H54 (cell line): ENCODE data around the gene HASPIN.

Source experiments
- DNase-seq: peaks from one replicate; pipeline ENCODE4 v3.0.0; 2011; ENCODE audit warnings: low spot score, mixed read lengths; ENCODE audit not compliant: insufficient read length
- FAIRE-seq: peaks from 3 replicates; lab custom pipeline; 2011; peaks lifted over from hg19 to GRCh38; lab: Jason Lieb, UNC
- POLR2A ChIP-seq: IDR thresholded peaks from 2 replicates; pipeline ENCODE4 v1.6.1; 2011; ENCODE audit warnings: low read depth, mild to moderate bottlenecking, low read length

HASPIN gene

DNA sequence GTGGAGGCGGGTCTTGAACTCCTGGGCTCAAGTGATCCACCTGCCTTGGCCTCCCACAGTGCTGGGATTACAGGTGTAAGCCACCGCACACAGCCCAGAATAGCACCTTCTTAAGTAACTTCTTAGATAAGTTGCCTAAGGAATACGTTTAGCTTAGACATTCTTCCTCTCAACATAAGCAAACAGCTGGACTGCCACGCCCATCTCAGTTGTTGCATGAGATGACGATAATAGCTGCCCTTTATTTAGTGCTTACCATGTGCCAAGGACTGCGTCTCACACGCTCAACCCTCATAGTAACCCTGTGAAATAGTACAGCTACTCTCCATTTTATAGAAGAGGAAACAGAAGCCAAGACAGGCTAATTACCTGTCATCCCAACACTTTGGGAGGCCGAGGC is 11.8 kb downstream of the HASPIN start:
- DNase-seq (no peak), FAIRE-seq (no peak)
- TF ChIP-seq POLR2A: no peak

DNA sequence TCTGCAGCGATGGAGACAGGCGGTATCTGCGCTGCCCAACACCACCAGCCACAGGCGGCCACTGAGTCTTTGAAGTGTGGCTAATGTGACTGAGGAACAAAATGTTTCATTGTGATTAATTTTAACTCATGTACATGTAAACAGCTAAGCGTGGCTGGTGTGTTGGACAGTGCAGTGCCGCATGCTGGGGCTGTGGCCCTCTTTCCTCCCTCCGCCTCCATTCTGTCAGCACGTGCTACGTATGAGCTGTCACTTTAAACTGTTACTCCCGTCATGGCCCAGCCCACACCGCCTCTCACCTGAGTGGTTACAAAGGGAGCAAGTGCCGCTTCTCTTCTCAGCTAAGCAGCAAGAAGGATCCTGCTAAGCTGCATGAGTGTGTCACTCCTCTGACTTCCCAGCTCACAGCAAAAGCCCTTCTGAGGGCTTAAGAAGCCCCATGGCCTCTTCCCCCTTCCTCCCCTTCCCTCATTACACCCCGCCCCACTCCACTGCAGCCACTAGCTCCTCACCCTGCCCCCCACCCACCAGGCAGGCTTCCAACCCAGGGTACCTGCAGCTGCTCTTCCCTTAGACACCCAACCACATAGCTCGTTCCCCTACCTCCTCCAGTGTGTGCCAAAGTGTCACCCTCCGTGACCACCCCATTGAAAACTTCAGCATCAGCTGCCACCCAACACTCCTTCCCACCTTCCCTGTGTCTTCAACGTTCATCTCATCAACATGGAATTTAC is 15.0 kb downstream of the HASPIN start:
- no peak for DNase-seq
- TF ChIP-seq POLR2A: no peak
- no peak for FAIRE-seq

DNA sequence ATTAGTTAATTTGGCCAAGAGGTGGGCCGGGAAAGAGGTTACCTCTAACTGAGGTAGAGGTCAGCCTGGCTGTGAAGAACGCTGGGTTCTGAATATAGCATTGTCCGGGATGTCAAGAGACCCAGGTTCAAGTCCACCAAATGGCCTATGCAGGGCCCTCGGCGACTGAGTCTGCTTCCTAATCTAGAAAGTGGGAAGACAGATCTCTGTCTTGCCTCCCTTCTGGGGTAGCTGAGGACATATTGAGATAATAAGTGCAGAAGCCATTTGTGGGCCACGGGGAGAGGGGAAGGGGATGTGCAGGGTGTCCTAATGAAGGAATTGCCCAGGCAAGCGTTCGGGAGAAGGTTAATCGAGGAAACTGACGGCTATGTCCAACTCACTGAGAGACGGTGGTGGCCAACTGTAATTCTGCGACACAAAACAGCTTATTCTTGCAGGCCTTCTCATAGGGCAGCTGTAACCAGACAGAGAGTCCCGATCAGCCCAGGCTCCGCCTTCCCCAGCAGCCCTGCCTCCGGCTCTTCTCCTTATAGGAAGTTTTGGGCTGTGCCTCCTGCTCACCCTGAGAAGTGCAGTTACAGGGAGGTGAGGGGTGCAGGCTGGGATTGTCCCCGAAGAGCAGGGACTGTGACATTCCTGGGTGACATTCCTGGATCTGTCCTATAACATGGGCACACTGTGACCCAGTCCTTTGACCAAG is 15.9 kb downstream of the HASPIN start:
- DNase-seq: no peak
- no peak for TF ChIP-seq POLR2A
- FAIRE-seq: no peak

DNA sequence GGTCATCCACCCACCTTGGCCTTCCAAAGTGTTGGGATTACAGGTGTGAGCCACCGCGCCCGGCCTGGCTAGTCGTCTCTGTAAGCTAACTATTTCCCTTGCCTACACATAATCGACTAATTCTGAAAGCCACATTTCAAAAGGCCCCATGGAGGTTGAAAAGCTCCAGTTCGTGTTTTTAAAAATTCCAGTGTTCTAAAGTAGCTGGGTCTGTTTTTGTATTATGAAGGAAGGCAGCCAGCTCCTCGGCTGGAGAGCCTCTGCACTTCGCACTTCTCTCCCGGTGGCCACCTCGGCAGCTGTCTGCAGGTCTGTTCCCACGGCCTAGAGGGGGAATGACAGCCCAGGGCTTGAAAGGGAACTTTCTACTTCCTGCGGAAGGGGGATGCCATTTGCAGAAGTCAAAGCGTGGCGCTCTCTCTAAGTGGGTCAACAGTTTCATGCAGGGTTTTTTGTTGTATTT is 16.9 kb downstream of the HASPIN start:
- no peak for DNase-seq
- no peak for TF ChIP-seq POLR2A
- no peak for FAIRE-seq

DNA sequence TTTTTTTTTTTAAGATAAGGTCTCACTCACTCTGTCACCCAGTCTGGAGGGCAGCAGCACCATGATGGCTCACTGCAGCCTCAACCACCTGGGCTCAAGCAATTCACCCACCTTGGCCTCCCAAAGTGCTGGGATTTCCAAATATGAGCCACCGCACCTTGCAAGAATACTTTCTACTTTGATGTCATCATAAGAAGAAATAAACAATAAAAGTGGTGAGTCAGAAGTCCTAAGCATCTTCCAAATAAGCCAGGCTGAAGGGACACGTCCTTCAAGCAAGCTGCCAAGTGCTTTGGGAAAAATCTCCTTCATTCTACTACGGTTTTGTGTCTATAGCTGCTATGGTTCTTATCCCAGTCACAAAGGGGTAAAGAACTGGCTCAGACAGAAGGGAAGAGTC is 20.3 kb downstream of the HASPIN start:
- DNase-seq (no peak), FAIRE-seq (no peak)
- no peak for TF ChIP-seq POLR2A

DNA sequence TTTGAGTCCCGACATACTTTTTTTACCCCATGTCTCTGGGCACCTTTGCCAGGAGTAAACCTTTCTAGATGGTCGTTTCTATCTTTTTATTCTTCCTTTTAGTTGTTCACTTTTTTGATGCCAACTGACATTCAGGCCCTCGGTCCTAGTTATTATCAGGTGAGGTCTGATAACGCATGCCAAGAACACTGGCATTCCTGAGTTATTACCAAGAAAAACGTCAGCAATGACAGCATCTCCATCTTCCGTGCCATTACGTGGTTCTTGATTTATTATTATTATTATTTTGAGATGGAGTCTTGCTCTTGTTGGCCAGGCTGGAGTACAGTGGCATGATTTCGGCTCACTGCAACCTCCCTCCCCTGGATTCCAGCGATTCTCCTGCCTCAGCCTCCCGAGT is 21.4 kb downstream of the HASPIN start:
- no peak for TF ChIP-seq POLR2A
- DNase-seq (no peak), FAIRE-seq (no peak)

DNA sequence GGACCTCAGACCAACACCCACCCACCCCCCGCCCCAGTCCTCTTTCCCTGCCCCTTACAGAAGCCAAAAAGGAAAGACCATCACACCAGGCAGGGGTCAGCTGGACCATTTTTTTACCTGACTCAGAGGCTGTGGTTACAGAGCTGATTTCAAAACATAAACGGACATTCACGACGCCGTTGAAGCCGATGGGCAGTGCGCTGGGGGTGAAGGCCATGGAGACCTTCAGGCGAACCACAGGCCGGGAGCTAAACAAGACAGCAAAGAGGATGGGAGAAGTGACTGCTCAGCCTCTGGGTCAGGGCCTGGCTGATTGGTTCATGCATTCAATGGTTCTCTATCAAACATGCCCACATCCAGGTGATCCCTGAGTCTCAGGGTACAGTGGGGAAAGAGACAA is 24.1 kb downstream of the HASPIN start:
- TF ChIP-seq POLR2A: no peak
- DNase-seq (no peak), FAIRE-seq (no peak)

DNA sequence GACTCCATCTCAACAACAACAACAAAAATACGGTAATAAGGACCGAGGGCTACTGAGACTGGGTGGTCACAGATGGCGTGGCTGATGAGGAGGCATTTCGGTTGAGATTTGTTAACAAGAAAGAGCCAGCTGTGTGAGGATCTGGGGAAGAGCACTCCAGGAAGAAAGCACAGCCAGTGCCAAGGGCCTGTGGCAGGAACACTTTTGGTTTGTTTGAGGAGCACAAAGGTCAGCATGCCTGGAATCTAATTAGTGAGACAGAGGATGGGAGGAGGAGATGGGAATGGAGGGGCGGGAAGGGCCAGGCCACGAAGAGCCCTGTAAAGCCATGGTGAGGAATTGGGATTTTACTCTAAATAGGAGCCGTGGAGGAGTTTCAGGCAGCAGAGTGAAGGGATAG is 24.9 kb downstream of the HASPIN start:
- no peak for TF ChIP-seq POLR2A
- no peak for FAIRE-seq
- DNase-seq: no peak

DNA sequence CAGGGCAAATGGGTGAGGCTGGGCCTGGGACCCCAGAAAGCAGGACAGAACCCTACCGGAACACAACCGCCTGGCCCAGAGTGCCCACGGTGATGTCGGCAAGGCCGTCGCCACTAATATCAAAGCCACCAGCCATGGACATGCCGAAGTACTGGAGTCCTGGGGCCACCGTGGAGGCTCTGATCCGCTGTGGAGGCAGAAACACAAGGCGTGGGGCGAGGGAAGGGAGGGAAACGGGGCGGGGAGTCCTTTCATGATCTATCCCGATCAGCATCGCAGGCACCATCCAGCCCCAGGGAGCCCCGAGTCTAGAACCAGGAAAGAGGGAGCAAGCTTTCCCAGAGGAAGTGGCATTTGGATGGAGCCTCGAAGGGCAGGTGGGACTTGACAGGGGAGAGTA is 26.6 kb downstream of the HASPIN start:
- no peak for FAIRE-seq
- no peak for TF ChIP-seq POLR2A
- no peak for DNase-seq

DNA sequence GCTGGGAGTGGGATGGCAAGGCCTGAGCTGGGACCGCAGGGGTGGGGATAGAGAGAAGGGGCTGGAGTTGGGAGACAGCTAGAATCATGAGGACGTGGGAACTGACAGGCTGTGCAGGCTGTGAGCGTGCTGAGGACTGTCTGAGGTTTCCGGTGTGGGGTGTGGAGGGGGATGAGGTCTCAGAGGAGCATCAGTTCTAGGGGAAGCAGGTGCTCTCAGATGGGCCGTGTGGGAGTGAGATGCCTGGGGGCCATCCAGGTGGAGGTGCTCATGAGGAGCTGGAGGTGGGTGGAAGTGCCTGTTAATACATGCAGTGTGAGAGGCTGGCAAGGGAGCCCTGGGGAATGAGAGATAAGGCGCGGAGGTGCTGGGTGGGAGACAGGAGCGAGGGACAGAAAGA is 27.2 kb downstream of the HASPIN start:
- DNase-seq (no peak), FAIRE-seq (no peak)
- TF ChIP-seq POLR2A: no peak

DNA sequence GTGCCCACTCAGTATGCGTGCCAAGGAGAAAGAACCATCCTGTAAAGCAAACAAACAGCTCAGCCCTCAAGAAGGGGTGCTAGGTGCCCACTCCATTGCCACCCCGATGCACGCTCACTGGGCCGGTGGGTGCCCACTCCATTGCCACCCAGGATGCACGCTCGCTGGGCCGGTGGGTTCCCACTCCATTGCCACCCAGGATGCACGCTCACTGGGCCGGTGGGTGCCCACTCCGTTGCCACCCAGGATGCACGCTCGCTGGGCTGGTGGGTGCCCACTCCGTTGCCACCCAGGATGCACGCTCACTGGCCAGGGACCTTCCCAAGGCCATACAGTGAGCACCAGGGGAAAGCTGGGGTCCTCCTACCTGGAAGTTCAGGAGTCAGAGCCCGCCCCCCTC is 28.1 kb downstream of the HASPIN start:
- TF ChIP-seq POLR2A: no peak
- FAIRE-seq (no peak), DNase-seq (no peak)

DNA sequence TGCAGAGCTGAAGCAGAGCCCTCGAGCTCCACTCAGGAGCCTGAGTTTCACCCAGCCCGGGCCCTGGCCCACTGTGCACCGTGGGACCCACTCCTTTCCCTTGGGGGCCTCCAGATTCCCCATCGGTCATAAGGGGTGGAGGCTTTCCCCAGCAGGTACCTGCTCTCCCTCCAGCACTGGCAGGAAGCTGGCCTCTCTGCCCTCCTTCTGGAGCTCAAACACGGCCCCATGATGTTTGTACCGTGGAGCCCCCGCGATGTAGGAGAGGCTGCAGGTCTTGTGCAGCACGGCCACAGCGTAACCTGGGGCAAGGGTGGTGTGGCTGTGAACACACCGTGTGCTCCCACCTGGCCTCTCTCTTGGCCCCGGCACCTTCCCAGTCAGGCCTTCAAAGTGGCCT is 29.9 kb downstream of the HASPIN start:
- DNase-seq: no peak
- TF ChIP-seq POLR2A: no peak
- FAIRE-seq: no peak

DNA sequence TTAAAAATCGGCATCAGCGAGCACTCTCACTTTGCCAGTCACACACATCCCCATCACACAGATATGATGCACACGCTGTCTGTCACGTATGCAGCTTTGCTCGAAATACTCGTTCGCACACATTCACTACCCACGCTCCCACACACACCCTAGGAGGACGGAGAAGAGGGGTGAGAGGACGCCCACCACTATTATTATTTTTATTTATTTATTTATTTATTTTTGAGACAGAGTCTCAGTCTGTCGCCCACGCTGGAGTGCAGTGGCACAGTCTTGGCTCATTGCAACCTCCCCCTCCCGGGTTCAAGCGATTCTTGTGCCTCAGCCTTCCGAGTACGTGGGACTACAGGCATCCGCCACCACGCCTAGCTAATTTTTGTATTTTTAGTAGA is 30.4 kb downstream of the HASPIN start:
- TF ChIP-seq POLR2A: no peak
- DNase-seq (no peak), FAIRE-seq (no peak)

DNA sequence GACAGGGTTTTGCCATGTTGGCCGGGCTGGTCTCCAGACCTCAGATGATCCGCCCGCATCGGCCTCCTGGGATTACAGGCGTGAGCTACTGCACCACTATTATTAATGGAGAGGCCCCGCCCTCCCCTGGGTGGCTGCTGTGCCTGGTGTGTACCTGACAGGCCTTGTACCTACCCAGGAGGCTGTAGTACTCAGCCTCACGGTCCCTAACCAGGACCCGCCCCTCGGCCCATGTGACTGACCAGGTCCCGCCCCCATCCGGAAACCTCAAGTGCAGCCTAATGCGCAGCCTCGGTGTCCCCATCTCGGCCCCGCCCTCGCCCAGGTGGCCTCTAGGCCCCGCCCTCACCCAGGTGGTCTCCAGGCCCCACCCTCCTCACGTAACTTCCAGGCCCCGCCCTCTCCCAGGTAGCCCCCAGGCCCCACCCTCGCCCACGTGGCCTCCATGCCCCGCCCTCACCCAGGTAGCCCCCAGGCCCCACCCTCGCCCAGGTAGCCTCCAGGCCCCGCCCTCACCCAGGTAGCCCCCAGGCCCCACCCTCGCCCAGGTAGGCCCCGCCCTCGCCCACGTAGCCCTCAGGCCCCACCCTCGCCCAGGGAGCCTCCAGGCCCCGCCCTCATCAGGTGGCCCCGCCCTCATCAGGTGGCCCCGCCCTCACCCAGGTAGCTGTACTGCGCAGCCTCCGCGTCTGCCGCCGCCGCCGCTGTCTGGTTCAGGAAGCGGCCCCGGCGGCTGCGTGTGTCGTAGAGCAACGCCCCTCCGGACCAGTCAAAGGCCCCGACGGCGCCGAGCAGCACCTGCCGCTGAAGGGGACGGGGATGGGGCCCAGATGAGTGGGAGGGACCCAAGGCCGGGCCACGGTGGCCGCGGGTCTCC is 31.0 kb downstream of the HASPIN start:
- no peak for DNase-seq
- FAIRE-seq: no peak
- TF ChIP-seq POLR2A: no peak
